Kidney (tissue), 14 donors: ENCODE results near the gene PPP6C. TPM values are rescaled to one million over a fixed set of nuclear protein-coding genes. Genes with fewer than 3 reads are reported as not detected.
A peak's percentile ranks its signal among the peaks of the same experiment; 100 is the strongest.

Experiments
- DNase-seq, 5 donors: peaks; one replicate each; pipeline ENCODE4 v3.0.0-alpha.2; 2013 to 2020
- FAIRE-seq: peaks from 2 replicates; lab custom pipeline; 2012; peaks lifted over from hg19 to GRCh38; lab: Jason Lieb, UNC
- H3K27ac ChIP-seq, 2 donors: one replicate each; pipeline ENCODE4 v1.7.0; 2013; ENCODE audit warnings: low read depth in 2 of 2, low read length in 2 of 2, inconsistent platforms in 1 of 2
- H3K27me3 ChIP-seq: one replicate; pipeline ENCODE4 v1.7.1; 2013; ENCODE audit warnings: low read length, inconsistent platforms; ENCODE audit not compliant: control insufficient read depth, insufficient read depth
- H3K36me3 ChIP-seq, 3 donors: one replicate each; pipeline versions ENCODE4 v1.7.0 to v1.7.1; 2013; ENCODE audit warnings: low read length in 3 of 3, control low read depth in 1 of 3, inconsistent platforms in 1 of 3; ENCODE audit not compliant: insufficient read depth in 3 of 3, control insufficient read depth in 2 of 3
- H3K4me1 ChIP-seq, 3 donors: one replicate each; pipeline versions ENCODE4 v1.7.0 to v1.7.1; 2013; ENCODE audit warnings: low read length in 3 of 3, inconsistent platforms in 1 of 3, low read depth in 1 of 3; ENCODE audit not compliant: control insufficient read depth in 2 of 3, insufficient read depth in 2 of 3
- H3K4me3 ChIP-seq, 3 donors: one replicate each; pipeline versions ENCODE4 v1.7.0 to v1.8.1; 2013; ENCODE audit warnings: low read length in 3 of 3, control low read depth in 1 of 3, inconsistent platforms in 1 of 3
- H3K9ac ChIP-seq, 3 donors: one replicate each; pipeline versions ENCODE4 v1.7.0 to v1.7.1; 2013; ENCODE audit warnings: low read length in 3 of 3, control low read depth in 1 of 3, inconsistent platforms in 1 of 3
- H3K9me3 ChIP-seq, 3 donors: one replicate each; pipeline versions ENCODE4 v1.7.0 to v1.7.1; 2013; ENCODE audit warnings: low read length in 3 of 3, control low read depth in 1 of 3, inconsistent platforms in 1 of 3; ENCODE audit not compliant: control insufficient read depth in 2 of 3, insufficient read depth in 1 of 3
- intact Hi-C: fragments of 100-400 bp; cut with DNase I; formaldehyde crosslinking; loops from one replicate; pipeline ENCODE4 v1.11.1; 2022
- polyA plus RNA-seq: library from polyadenylated mRNA; stranded (reverse); fragments of 350-450 nt; fragmentation: Illumina TruSeq; extraction: RNeasy Lipid Tissue Mini Kit (QIAGEN cat#74804); gene quantifications from one replicate; pipeline ENCODE4 v1.2.3, GENCODE V29; 2014; ENCODE audit warnings: low read depth, low replicate concordance; ENCODE audit not compliant: insufficient read depth
- total RNA-seq: library from RNA; stranded (reverse); fragmentation: NEBNext Ultra II Directional; extraction: Animal tissue kit (Norgen Biotek cat#: 25700); gene quantifications from one replicate; pipeline ENCODE4 v1.2.1, GENCODE V29; 2021
- TF ChIP-seq, protein P1 (sequence below): IDR thresholded peaks from 3 replicates; pipeline ENCODE4 v1.5.1; 2012; ENCODE audit warnings: mild to moderate bottlenecking, moderate library complexity, borderline replicate concordance; ENCODE audit not compliant: insufficient read depth; ENCODE audit errors: extremely low read depth
- donor health status: control.
- donor health status: control.
- donor health status: control.
- donor health status: control.
- donor health status: control.
- donor health status: DM: yes; HTN: yes; CAD: no.
- donor health status: Normal renal cell carcinoma (clear cell type).

PPP6C gene
- total and polyA plus RNA-seq, 2 donors from 2014 or later = 30.4 to 43.9 TPM

DNA sequence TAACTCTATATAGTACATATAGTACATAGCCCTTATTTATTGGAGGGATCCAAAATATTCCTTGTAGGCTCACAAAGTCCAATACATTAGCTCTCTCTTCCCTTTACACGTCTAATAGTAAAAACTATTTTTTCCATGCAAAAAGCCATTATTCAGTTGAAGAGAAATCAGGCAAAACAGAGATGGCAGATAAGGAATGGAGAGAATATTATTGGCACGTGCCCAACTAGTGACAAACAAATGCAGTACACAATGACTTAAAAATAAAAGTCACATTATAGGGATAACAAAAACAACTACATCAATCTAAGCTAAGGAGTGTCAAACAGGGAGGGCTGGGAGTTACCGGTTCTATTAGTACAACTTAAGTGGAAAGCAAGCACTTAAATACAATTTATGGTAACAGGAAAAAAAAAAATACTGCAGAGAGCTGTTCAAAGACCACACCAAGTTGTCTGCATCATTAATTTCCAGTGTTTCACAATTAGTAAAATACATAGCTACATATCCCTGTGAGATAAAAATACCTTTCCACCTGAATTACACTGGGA lies 42.1 kb downstream of the PPP6C start:
- Histone ChIP-seq H3K27ac (no peak overlapping the region), H3K9ac (no peak overlapping the region), H3K9me3 (no peaks in the 10 kb centered on the region), H3K4me3 (no peak overlapping the region), H3K4me1 (peaks cover 0 to 3% (median 3%) of the 10 kb centered on the region in 3 donors), H3K36me3 (peaks cover 10 to 22% (median 15%) of the 10 kb centered on the region in 3 donors), H3K27me3 (no peaks in the 10 kb centered on the region)
- FAIRE-seq (no peak), DNase-seq (peak in 2 of 5 donors; percentile 18 to 22)
- intact Hi-C loops = no loop called here
- TF ChIP-seq, protein P1, sequence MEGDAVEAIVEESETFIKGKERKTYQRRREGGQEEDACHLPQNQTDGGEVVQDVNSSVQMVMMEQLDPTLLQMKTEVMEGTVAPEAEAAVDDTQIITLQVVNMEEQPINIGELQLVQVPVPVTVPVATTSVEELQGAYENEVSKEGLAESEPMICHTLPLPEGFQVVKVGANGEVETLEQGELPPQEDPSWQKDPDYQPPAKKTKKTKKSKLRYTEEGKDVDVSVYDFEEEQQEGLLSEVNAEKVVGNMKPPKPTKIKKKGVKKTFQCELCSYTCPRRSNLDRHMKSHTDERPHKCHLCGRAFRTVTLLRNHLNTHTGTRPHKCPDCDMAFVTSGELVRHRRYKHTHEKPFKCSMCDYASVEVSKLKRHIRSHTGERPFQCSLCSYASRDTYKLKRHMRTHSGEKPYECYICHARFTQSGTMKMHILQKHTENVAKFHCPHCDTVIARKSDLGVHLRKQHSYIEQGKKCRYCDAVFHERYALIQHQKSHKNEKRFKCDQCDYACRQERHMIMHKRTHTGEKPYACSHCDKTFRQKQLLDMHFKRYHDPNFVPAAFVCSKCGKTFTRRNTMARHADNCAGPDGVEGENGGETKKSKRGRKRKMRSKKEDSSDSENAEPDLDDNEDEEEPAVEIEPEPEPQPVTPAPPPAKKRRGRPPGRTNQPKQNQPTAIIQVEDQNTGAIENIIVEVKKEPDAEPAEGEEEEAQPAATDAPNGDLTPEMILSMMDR = no peak

DNA sequence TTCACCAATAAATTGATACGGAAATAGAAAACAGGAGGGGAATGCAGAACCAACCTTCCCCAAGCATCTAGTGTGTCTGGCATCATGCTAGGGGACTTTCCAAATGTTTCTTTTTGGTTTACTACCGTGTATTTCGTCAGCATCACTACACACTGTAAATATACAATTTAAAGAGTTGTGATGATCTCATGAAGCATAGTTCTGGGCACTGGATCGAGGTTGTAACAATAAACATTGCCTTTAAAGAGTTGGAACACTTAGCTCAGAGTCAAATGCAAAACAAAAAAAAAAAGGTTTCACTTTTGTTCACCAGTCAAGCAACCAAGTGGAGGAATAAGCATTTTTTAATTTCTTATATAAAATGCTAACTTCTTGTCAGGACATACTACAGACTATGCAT lies 43.4 kb downstream of the PPP6C start:
- Histone ChIP-seq H3K4me1 (peaks cover 0 to 4% (median 3%) of the 10 kb centered on the region in 3 donors), H3K4me3 (no peak overlapping the region), H3K9ac (no peak overlapping the region), H3K27me3 (no peaks in the 10 kb centered on the region), H3K9me3 (no peaks in the 10 kb centered on the region), H3K27ac (no peak overlapping the region), H3K36me3 (peaks cover 4 to 17% (median 7%) of the 10 kb centered on the region in 3 donors)
- intact Hi-C loops = no loop called here
- DNase-seq (no peak), FAIRE-seq (no peak)
- TF ChIP-seq, protein P1 = no peak

DNA sequence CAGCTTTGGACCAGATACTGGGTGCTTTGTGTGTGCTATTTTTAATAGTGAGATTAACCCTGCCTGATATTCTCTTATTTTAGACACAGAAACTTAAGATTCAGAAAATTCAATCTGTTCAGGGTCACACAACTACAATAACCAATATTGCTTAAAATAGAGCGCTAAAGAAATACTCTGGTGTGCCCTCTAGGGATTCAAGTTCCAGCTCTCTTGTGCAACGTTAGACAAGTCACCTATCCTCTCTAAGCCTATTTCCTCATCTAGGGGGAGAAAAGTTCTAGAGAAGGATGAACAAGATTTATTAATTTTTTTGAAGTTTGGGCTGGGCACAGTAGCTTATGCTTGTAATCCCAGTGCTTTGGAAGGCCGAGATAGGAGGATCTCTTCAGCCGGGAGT lies 44.2 kb downstream of the PPP6C start:
- no peak overlapping the region for H3K27ac ChIP-seq
- H3K9me3 ChIP-seq = no peaks in the 10 kb centered on the region
- H3K27me3 ChIP-seq = no peaks in the 10 kb centered on the region
- no peak overlapping the region for H3K9ac ChIP-seq
- H3K36me3 ChIP-seq = peaks cover 0 to 9% (median 0%) of the 10 kb centered on the region in 3 donors
- peaks cover 0 to 4% (median 3%) of the 10 kb centered on the region in 3 donors for H3K4me1 ChIP-seq
- H3K4me3 ChIP-seq = no peak overlapping the region
- FAIRE-seq = no peak
- TF ChIP-seq, protein P1 = no peak
- no peak for DNase-seq
- intact Hi-C loops = no loop called here
